ENCODE data around the gene PPP1R1B. TPM values are rescaled to one million over a fixed set of nuclear protein-coding genes. Genes with fewer than 3 reads are reported as not detected.

PPP1R1B gene
- total and polyA plus RNA-seq, 2 donors (not counting 1 experiment from before 2014, with no cell fraction given): not detected

GRCh38 chr17:39643271-39643670, 16.5 kb downstream of the PPP1R1B start:
- no peaks in the 10 kb centered on the region for H3K9me3 Mint-ChIP-seq (ENCODE audit: insufficient read depth)
- TF ChIP-seq EZH2 (IDR thresholded peaks at IDR 0.05; ENCODE audit: borderline replicate concordance, insufficient read depth, low read depth, low read length, poor library complexity, severe bottlenecking): no peak
- no peak for TF ChIP-seq CTCF (IDR thresholded peaks at IDR 0.05)
- H3K27me3 ChIP-seq (replicated peaks in 1 of 4; ENCODE audit: control extremely low read depth in 1 of 4, control insufficient read depth in 3 of 4, insufficient read depth in 4 of 4, low read length in 3 of 4): no peaks in the 10 kb centered on the region
- peaks cover 92% of the 10 kb centered on the region for H4K20me1 ChIP-seq (ENCODE audit: control insufficient read depth, insufficient read depth, low read length, poor library complexity, severe bottlenecking)
- no peaks in the 10 kb centered on the region for H3K9me3 ChIP-seq (ENCODE audit: control extremely low read depth in 1 of 3, control insufficient read depth in 2 of 3, insufficient read depth in 1 of 3, low read length in 2 of 3)
- peaks cover 0 to 7% of the 10 kb centered on the region in 2 experiments for H3K36me3 ChIP-seq (replicated peaks in 1 of 2; ENCODE audit: control extremely low read depth in 1 of 2, control insufficient read depth in 1 of 2, extremely low read depth in 1 of 2, insufficient read depth in 2 of 2, low read length in 1 of 2)
- no peak overlapping the region for H3K27ac ChIP-seq (ENCODE audit: low read length in 2 of 2)
- H3K27ac Mint-ChIP-seq: no peak overlapping the region
- no peak overlapping the region for H3K4me2 ChIP-seq (replicated peaks; ENCODE audit: low read depth, low read length, poor library complexity, severe bottlenecking)
- CTCF ChIA-PET: interaction anchor here (0.8 to 3.7 kb wide), 3 partner anchors 9 to 25 kb away, joined by 3 to 22 read pairs (median 4); no protein-coding TSS in a partner anchor
- no peak overlapping the region for H3K4me3 Mint-ChIP-seq
- DNase-seq: no peak
- H3K27me3 Mint-ChIP-seq: no peaks in the 10 kb centered on the region
- no peak overlapping the region for H3K4me3 ChIP-seq (ENCODE audit: control extremely low read depth in 1 of 5, extremely low read depth in 1 of 5, insufficient read depth in 1 of 5, low read depth in 2 of 5, low read length in 4 of 5)
- peaks cover 30 to 46% of the 10 kb centered on the region in 2 donors for H3K4me1 ChIP-seq (ENCODE audit: control insufficient read depth in 2 of 2, insufficient read depth in 2 of 2, low read length in 2 of 2)
- peaks cover 55% of the 10 kb centered on the region for H3K4me1 Mint-ChIP-seq
- no peak for ATAC-seq (ENCODE audit: low read depth)
- H3K9ac ChIP-seq (ENCODE audit: low read length): no peak overlapping the region
- no peak overlapping the region for H2AFZ ChIP-seq (ENCODE audit: insufficient read depth, low read depth, low read length, poor library complexity, severe bottlenecking)
- intact Hi-C loops (cut with micrococcal nuclease): no loop called here
- POLR2A ChIA-PET: no interaction called here
- H3K79me2 ChIP-seq (ENCODE audit: control insufficient read depth, insufficient read depth, low read length): peaks cover 97% of the 10 kb centered on the region
- 83% methylated on average over 4 of the region's 4 CpGs for WGBS (ENCODE audit: insufficient coverage)

GRCh38 chr17:39647256-39647655, 20.5 kb downstream of the PPP1R1B start:
- H3K27me3 ChIP-seq (replicated peaks in 1 of 4; ENCODE audit: control extremely low read depth in 1 of 4, control insufficient read depth in 3 of 4, insufficient read depth in 4 of 4, low read length in 3 of 4): no peaks in the 10 kb centered on the region
- H3K27ac ChIP-seq (ENCODE audit: low read length in 2 of 2): no peak overlapping the region
- ChIA-PET POLR2A (no interaction called here), CTCF (interaction anchor here (1.1 to 1.6 kb wide), 4 partner anchors 13 to 333 kb away, joined by 3 to 4 read pairs (median 4); partner anchors contain the start of gene PSMD3)
- ATAC-seq (ENCODE audit: low read depth): no peak
- peaks cover 79% of the 10 kb centered on the region for H4K20me1 ChIP-seq (ENCODE audit: control insufficient read depth, insufficient read depth, low read length, poor library complexity, severe bottlenecking)
- no peak overlapping the region for H3K4me3 ChIP-seq (ENCODE audit: control extremely low read depth in 1 of 5, extremely low read depth in 1 of 5, insufficient read depth in 1 of 5, low read depth in 2 of 5, low read length in 4 of 5)
- peaks cover 0 to 12% of the 10 kb centered on the region in 2 experiments for H3K36me3 ChIP-seq (replicated peaks in 1 of 2; ENCODE audit: control extremely low read depth in 1 of 2, control insufficient read depth in 1 of 2, extremely low read depth in 1 of 2, insufficient read depth in 2 of 2, low read length in 1 of 2)
- TF ChIP-seq EZH2 (IDR thresholded peaks at IDR 0.05; ENCODE audit: borderline replicate concordance, insufficient read depth, low read depth, low read length, poor library complexity, severe bottlenecking): no peak
- no peak overlapping the region for H3K9ac ChIP-seq (ENCODE audit: low read length)
- no peak overlapping the region for H3K4me2 ChIP-seq (replicated peaks; ENCODE audit: low read depth, low read length, poor library complexity, severe bottlenecking)
- no peak overlapping the region for H2AFZ ChIP-seq (ENCODE audit: insufficient read depth, low read depth, low read length, poor library complexity, severe bottlenecking)
- H3K27me3 Mint-ChIP-seq: no peaks in the 10 kb centered on the region
- no peak overlapping the region for H3K27ac Mint-ChIP-seq
- 93% methylated on average over 3 of the region's 5 CpGs for WGBS (ENCODE audit: insufficient coverage)
- peaks cover 40% of the 10 kb centered on the region for H3K4me1 Mint-ChIP-seq
- no peak overlapping the region for H3K4me3 Mint-ChIP-seq
- peaks cover 0 to 10% of the 10 kb centered on the region in 2 donors for H3K4me1 ChIP-seq (ENCODE audit: control insufficient read depth in 2 of 2, insufficient read depth in 2 of 2, low read length in 2 of 2)
- H3K9me3 ChIP-seq (ENCODE audit: control extremely low read depth in 1 of 3, control insufficient read depth in 2 of 3, insufficient read depth in 1 of 3, low read length in 2 of 3): no peaks in the 10 kb centered on the region
- DNase-seq: no peak
- H3K79me2 ChIP-seq (ENCODE audit: control insufficient read depth, insufficient read depth, low read length): peaks cover 72% of the 10 kb centered on the region
- intact Hi-C loops (cut with micrococcal nuclease): no loop called here
- H3K9me3 Mint-ChIP-seq (ENCODE audit: insufficient read depth): no peaks in the 10 kb centered on the region

Data from B cell (primary cell).